GM21619 (cell line): ENCODE results near the gene TEX44.

Experiments used
- ATAC-seq: cut with Tn5 transposase; IDR thresholded peaks from one replicate; pipeline ENCODE4 v1.9.1; 2021; ENCODE audit not compliant: unreplicated experiment

Gene TEX44

GRCh38 chr2:231633241-231633976 is 40.7 kb downstream of the TEX44 start:
- no peak for ATAC-seq

GRCh38 chr2:231634412-231634811 is 41.7 kb downstream of the TEX44 start:
- ATAC-seq: no peak

- no peak for ATAC-seq
These were observed 42.5 kb downstream of the TEX44 start for GRCh38 chr2:231634951-231635875.

- no peak for ATAC-seq
These were observed 47.6 kb downstream of the TEX44 start for GRCh38 chr2:231640241-231640640.

- ATAC-seq: no peak
These were observed 48.0 kb downstream of the TEX44 start for GRCh38 chr2:231640641-231641111.

- ATAC-seq: peak; percentile 59
These were observed 50.2 kb downstream of the TEX44 start for GRCh38 chr2:231642631-231643494.

- no peak for ATAC-seq
These were observed 50.8 kb downstream of the TEX44 start for GRCh38 chr2:231643495-231643888.
